Thoracic aorta (tissue), 2 donors: ENCODE data around the gene FUNDC1. TPM values are rescaled to one million over a fixed set of nuclear protein-coding genes. Genes with fewer than 3 reads are reported as not detected.

Experiments used
- ATAC-seq: fragments of 150-250 bp; one replicate; pipeline ENCODE4 v1.8.0; 2017; ENCODE audit warnings: low read depth; ENCODE audit not compliant: insufficient number of reproducible peaks, low FRiP score
- DNase-seq: peaks from one replicate; pipeline ENCODE4 v3.0.0-alpha.2; 2020; ENCODE audit warnings: low spot score
- H3K27ac ChIP-seq, 2 donors: fragments of 200-600 bp; sonication (generic); 1 replicate in 1 of 2; 2 replicates in 1 of 2; pipeline ENCODE4 v1.5.1; 2016; ENCODE audit warnings: mild to moderate bottlenecking in 2 of 2, moderate library complexity in 2 of 2
- H3K27me3 ChIP-seq: fragments of 200-600 bp; sonication (generic); replicated peaks from 2 replicates; pipeline ENCODE4 v1.6.0; 2016; ENCODE audit warnings: mild to moderate bottlenecking; ENCODE audit not compliant: insufficient read depth
- H3K36me3 ChIP-seq: fragments of 200-600 bp; sonication (generic); one replicate; pipeline ENCODE4 v1.5.1; 2016
- H3K4me1 ChIP-seq, 2 donors: fragments of 200-600 bp; sonication (generic); 1 replicate in 1 of 2; 2 replicates in 1 of 2; pipeline versions ENCODE4 v1.5.1 to v1.6.0; 2016; ENCODE audit warnings: low read depth in 2 of 2, mild to moderate bottlenecking in 1 of 2; ENCODE audit not compliant: control insufficient read depth in 1 of 2
- H3K4me3 ChIP-seq: fragments of 200-600 bp; sonication (generic); 2 replicates; pipeline ENCODE4 v1.5.1; 2016; ENCODE audit warnings: mild to moderate bottlenecking
- H3K9me3 ChIP-seq: fragments of 200-600 bp; sonication (generic); 2 replicates; pipeline ENCODE4 v1.5.1; 2016
- total RNA-seq, 2 donors: library from RNA; depleted of rRNA; stranded (reverse); fragments of >200 nt; gene quantifications; one replicate each; pipeline versions ENCODE4 v1.1.0 to v1.2.3, GENCODE V29; 2016
- TF ChIP-seq, protein P1 (sequence below): fragments of 200-600 bp; sonication (generic); IDR thresholded peaks from one replicate; pipeline ENCODE4 v1.5.1; 2019; ENCODE audit warnings: antibody characterized with exemption

FUNDC1 gene
- total RNA-seq, 2 donors from 2014 or later, result 3.0 to 3.8 TPM

DNA sequence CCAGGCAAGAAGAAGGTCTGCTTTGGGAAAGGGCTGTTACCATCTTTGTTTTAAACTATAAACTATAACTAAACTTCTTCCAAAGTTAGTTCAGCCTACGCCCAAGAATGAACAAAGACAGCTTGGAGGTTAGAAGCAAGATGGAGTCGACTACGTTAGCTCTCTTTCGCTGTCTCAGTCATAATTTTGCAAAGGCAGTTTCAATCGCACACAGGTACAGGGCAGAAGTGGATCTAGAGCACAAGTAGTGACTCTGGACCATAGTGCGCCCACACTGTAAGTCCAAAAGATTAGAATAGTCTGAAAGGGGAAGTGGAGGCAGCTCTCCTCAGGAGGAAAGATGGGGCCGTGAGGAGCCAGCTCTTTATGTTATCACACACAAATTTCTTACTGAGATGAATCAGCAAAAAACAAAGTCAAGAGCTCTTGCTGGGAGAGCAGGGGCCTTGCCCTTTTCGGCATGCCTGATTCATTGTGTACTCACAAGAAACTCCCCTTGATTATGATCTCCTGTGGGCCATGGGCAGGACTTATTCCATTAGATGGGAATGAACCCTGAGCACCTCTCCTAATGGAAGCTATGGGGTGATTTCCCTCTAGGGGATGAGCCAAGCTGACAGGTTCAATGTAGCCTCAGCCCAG, 58.6 kb downstream of the FUNDC1 start:
- no peak for DNase-seq
- no peaks in the 10 kb centered on the region for H3K27me3 ChIP-seq
- no peaks in the 10 kb centered on the region for H3K4me1 ChIP-seq
- H3K9me3 ChIP-seq, result no peaks in the 10 kb centered on the region
- no peak for ATAC-seq
- TF ChIP-seq, protein P1, sequence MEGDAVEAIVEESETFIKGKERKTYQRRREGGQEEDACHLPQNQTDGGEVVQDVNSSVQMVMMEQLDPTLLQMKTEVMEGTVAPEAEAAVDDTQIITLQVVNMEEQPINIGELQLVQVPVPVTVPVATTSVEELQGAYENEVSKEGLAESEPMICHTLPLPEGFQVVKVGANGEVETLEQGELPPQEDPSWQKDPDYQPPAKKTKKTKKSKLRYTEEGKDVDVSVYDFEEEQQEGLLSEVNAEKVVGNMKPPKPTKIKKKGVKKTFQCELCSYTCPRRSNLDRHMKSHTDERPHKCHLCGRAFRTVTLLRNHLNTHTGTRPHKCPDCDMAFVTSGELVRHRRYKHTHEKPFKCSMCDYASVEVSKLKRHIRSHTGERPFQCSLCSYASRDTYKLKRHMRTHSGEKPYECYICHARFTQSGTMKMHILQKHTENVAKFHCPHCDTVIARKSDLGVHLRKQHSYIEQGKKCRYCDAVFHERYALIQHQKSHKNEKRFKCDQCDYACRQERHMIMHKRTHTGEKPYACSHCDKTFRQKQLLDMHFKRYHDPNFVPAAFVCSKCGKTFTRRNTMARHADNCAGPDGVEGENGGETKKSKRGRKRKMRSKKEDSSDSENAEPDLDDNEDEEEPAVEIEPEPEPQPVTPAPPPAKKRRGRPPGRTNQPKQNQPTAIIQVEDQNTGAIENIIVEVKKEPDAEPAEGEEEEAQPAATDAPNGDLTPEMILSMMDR, result no peak
- no peak overlapping the region for H3K27ac ChIP-seq
- H3K36me3 ChIP-seq, result no peaks in the 10 kb centered on the region
- no peak overlapping the region for H3K4me3 ChIP-seq

DNA sequence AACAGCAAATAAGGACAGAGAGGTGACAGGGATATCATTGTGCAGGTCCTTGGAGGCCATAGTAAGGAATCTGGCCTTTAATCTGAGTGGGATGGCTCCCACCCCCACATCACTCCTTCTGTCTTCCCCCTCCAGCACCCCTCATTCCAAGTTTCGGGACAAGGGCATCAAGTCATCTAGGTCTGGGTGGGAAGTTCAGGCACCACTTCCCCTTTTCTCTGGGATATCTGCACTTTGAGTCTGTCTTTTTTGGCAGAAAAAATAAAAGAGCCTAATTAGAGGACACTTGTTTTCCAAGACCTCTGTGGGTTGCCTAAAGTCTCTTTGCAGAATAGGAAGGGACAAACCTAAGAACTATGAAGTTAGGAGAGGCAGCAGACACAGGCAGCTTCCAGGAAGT, 60.1 kb downstream of the FUNDC1 start:
- no peaks in the 10 kb centered on the region for H3K27me3 ChIP-seq
- TF ChIP-seq, protein P1, result no peak
- DNase-seq, result no peak
- no peaks in the 10 kb centered on the region for H3K36me3 ChIP-seq
- no peak overlapping the region for H3K4me3 ChIP-seq
- no peaks in the 10 kb centered on the region for H3K4me1 ChIP-seq
- H3K9me3 ChIP-seq, result no peaks in the 10 kb centered on the region
- no peak for ATAC-seq
- H3K27ac ChIP-seq, result no peak overlapping the region

DNA sequence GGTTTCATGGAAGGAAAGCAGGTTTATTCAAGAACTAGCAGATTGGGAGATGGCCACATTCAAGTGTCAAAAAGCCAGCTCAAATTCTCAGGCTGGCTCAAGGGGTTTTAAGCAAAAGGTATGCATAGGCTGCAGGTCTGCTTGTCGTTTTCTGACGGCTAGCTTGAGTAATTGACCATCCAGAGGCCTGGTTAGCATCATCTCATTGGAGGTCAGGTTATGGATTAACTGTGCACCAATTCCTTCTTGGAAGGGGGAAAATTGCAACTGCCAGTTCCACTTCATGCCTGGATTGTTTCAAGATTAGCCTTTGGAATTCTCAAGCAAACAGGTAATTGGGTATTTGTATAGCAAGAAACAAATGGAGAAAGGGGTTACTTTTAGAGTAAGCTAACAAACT, 62.1 kb downstream of the FUNDC1 start:
- Histone ChIP-seq H3K9me3 (no peaks in the 10 kb centered on the region), H3K4me1 (no peaks in the 10 kb centered on the region), H3K27me3 (no peaks in the 10 kb centered on the region), H3K4me3 (no peak overlapping the region), H3K27ac (no peak overlapping the region), H3K36me3 (no peaks in the 10 kb centered on the region)
- TF ChIP-seq, protein P1, result no peak
- DNase-seq, result no peak
- ATAC-seq, result no peak

DNA sequence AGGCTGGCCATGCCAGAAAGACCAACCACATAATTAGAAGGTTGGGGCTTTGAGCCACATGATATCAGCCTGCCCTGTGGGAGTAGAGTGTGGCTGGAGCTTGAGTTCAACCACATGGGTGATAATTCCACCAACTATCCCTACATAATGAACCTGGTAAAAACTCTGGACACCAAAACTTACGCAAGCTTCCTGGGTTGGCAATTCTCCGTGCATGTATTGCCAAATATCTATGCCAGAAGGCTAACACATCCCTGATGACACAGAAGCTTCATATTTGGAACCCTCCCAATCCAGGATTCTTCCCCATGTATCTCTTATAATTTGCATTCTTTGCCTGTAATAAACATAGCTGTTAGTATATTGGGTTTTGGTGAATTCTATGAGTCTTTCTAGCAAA, 68.2 kb downstream of the FUNDC1 start:
- Histone ChIP-seq H3K4me3 (no peak overlapping the region), H3K9me3 (no peaks in the 10 kb centered on the region), H3K27me3 (no peaks in the 10 kb centered on the region), H3K36me3 (no peaks in the 10 kb centered on the region), H3K4me1 (no peaks in the 10 kb centered on the region), H3K27ac (no peak overlapping the region)
- TF ChIP-seq, protein P1, result no peak
- ATAC-seq (no peak), DNase-seq (no peak)

Other genes with a start within 250 kb of the FUNDC1 start
- gene EFHC2, start 199.2 kb downstream of the FUNDC1 start, total RNA-seq, result under 1 TPM in 1 of 2 donors, not detected in 1; 0.28 TPM